Lung (tissue), 12 donors: Measurements from ENCODE around the gene E2F6. TPM values are rescaled to one million over a fixed set of nuclear protein-coding genes. Genes with fewer than 3 reads are reported as not detected.
A peak's percentile ranks its signal among the peaks of the same experiment; 100 is the strongest.

ENCODE experiments used
- ATAC-seq: fragments of 200-7000 bp; cut with Tn5 transposase; one replicate; pipeline ENCODE4 v1.9.1; 2020; ENCODE audit warnings: moderate number of reproducible peaks; ENCODE audit not compliant: insufficient read depth, low FRiP score
- DNase-seq, 3 donors: peaks; one replicate each; pipeline ENCODE4 v3.0.0-alpha.2; 2013 to 2017
- H3K27ac ChIP-seq, 2 donors: one replicate each; pipeline ENCODE4 v1.5.1; 2013; ENCODE audit warnings: mild to moderate bottlenecking in 2 of 2, moderate library complexity in 2 of 2, control low read depth in 1 of 2, inconsistent platforms in 1 of 2, low read depth in 1 of 2, low read length in 1 of 2
- H3K27me3 ChIP-seq, 3 donors: one replicate each; pipeline ENCODE4 v1.5.1; 2013; ENCODE audit warnings: low read length in 2 of 3; ENCODE audit not compliant: control insufficient read depth in 3 of 3, insufficient read depth in 3 of 3
- H3K36me3 ChIP-seq, 4 donors: one replicate each; pipeline ENCODE4 v1.5.1; 2013; ENCODE audit warnings: low read length in 4 of 4, mild to moderate bottlenecking in 1 of 4, moderate library complexity in 1 of 4; ENCODE audit not compliant: control insufficient read depth in 4 of 4, insufficient read depth in 4 of 4
- H3K4me1 ChIP-seq, 5 donors: one replicate each; pipeline ENCODE4 v1.5.1; 2013; ENCODE audit warnings: low read length in 5 of 5, mild to moderate bottlenecking in 2 of 5, moderate library complexity in 1 of 5; ENCODE audit not compliant: control insufficient read depth in 5 of 5, insufficient read depth in 5 of 5
- H3K4me3 ChIP-seq: one replicate; pipeline ENCODE4 v1.5.1; 2013; ENCODE audit warnings: mild to moderate bottlenecking, control low read depth, moderate library complexity
- H3K9ac ChIP-seq, 2 donors: one replicate each; pipeline ENCODE4 v1.5.1; 2013; ENCODE audit warnings: low read length in 2 of 2, control low read depth in 1 of 2; ENCODE audit not compliant: insufficient read depth in 1 of 2
- H3K9me3 ChIP-seq, 4 donors: one replicate each; pipeline ENCODE4 v1.5.1; 2013; ENCODE audit warnings: low read length in 3 of 4, mild to moderate bottlenecking in 1 of 4, moderate library complexity in 1 of 4; ENCODE audit not compliant: control insufficient read depth in 4 of 4, insufficient read depth in 3 of 4
- CTCF ChIP-seq: IDR thresholded peaks from 2 replicates; pipeline ENCODE4 v1.5.1; 2012; ENCODE audit warnings: mild to moderate bottlenecking; ENCODE audit errors: control extremely low read depth, extremely low read depth
- WGBS, 2 donors: extraction: QIAGEN DNeasy Blood & Tissue Kit; methylation state at CpG; one replicate each; pipeline ENCODE4 v1.1.7; 2013; 5-methylcytosine and 5-hydroxymethylcytosine counted together
- polyA plus RNA-seq, 2 donors: library from polyadenylated mRNA; stranded (reverse); fragments of 200-250 nt; gene quantifications; one replicate each; pipeline ENCODE4 v1.2.1, GENCODE V29; 2013
- total RNA-seq, 2 donors: library from RNA; depleted of rRNA in 1 of 2; stranded (reverse); fragments of >200 nt in 1 of 2; gene quantifications; one replicate each; pipeline ENCODE4 v1.2.1, GENCODE V29; 2014 to 2021
- donor health status: control.
- donor health status: control.
- donor health status: Bipolar disorder and iron deficiency.
- donor health status: healthy.
- donor health status: DM: yes; HTN: yes; CAD: no.

The E2F6 gene
- total and polyA plus RNA-seq, 4 donors, result 8.5 to 13.8 (median 11.1) TPM

- Histone ChIP-seq H3K27me3 (no peaks in the 10 kb centered on the region), H3K36me3 (no peaks in the 10 kb centered on the region), H3K9ac (no peak overlapping the region), H3K27ac (no peak overlapping the region), H3K9me3 (peaks cover 0 to 6% (median under 1%) of the 10 kb centered on the region in 4 donors), H3K4me1 (peaks cover 0 to 10% (median 2%) of the 10 kb centered on the region in 5 donors), H3K4me3 (no peak overlapping the region)
- DNase-seq (no peak), ATAC-seq (no peak)
- no peak for TF ChIP-seq CTCF
- 98 to 100% methylated on average over 2 of the region's 2 CpGs for WGBS, 2 donors
Measured at GRCh38 chr2:11416186-11416585, 49.8 kb downstream of the E2F6 start.

- H3K9ac ChIP-seq, result no peak overlapping the region
- no peak overlapping the region for H3K27ac ChIP-seq
- no peak for DNase-seq
- no peak for ATAC-seq
- H3K4me3 ChIP-seq, result no peak overlapping the region
- H3K36me3 ChIP-seq, result no peaks in the 10 kb centered on the region
- WGBS, 2 donors, result 89 to 94% methylated on average over 12 of the region's 12 CpGs
- H3K4me1 ChIP-seq, result peaks cover 0 to 15% (median 2%) of the 10 kb centered on the region in 5 donors
- H3K9me3 ChIP-seq, result peaks cover 0 to 6% (median under 1%) of the 10 kb centered on the region in 4 donors
- no peaks in the 10 kb centered on the region for H3K27me3 ChIP-seq
- TF ChIP-seq CTCF, result no peak
Measured at GRCh38 chr2:11414372-11415124, 51.4 kb downstream of the E2F6 start.

- TF ChIP-seq CTCF, result no peak
- H3K27me3 ChIP-seq, result no peaks in the 10 kb centered on the region
- 85 to 90% methylated on average over 5 of the region's 5 CpGs for WGBS, 2 donors
- H3K4me1 ChIP-seq, result peaks cover 0 to 17% (median 2%) of the 10 kb centered on the region in 5 donors
- H3K36me3 ChIP-seq, result no peaks in the 10 kb centered on the region
- no peak overlapping the region for H3K27ac ChIP-seq
- no peak for DNase-seq
- ATAC-seq, result no peak
- H3K9me3 ChIP-seq, result no peaks in the 10 kb centered on the region
- no peak overlapping the region for H3K4me3 ChIP-seq
- H3K9ac ChIP-seq, result peak overlapping the region in 1 of 2 donors; percentile 4
Measured at GRCh38 chr2:11412449-11412810, 53.5 kb downstream of the E2F6 start.
